Osteoblast (primary cell): Measurements from ENCODE around the gene FAM161B. TPM values are rescaled to one million over a fixed set of nuclear protein-coding genes. Genes with fewer than 3 reads are reported as not detected.
"Not testable (repeated sequence)": the region's sequence is repeated elsewhere in the genome, so short reads cannot be mapped to it uniquely, and the experiment has no call there.

ENCODE experiments used
- DNase-seq: peaks from one replicate; pipeline ENCODE4 v3.0.0; 2011; ENCODE audit warnings: low spot score, mixed read lengths; ENCODE audit not compliant: insufficient read length; ENCODE audit errors: missing footprints
- H2AFZ ChIP-seq: 2 replicates; pipeline ENCODE4 v1.6.0; 2011; ENCODE audit warnings: mild to moderate bottlenecking, low read length
- H3K27ac ChIP-seq: 2 replicates; pipeline ENCODE4 v1.5.1; 2011; ENCODE audit warnings: mild to moderate bottlenecking, low read depth, low read length, moderate library complexity
- H3K27me3 ChIP-seq: 2 replicates; pipeline ENCODE4 v1.6.0; 2012; ENCODE audit warnings: mild to moderate bottlenecking, control low read depth, inconsistent platforms, low read length, moderate library complexity; ENCODE audit not compliant: insufficient read depth
- H3K36me3 ChIP-seq: 2 replicates; pipeline ENCODE4 v1.5.1; 2011; ENCODE audit warnings: mild to moderate bottlenecking, low read length, control low read depth, moderate library complexity; ENCODE audit not compliant: insufficient read depth
- H3K4me1 ChIP-seq: 2 replicates; pipeline ENCODE4 v1.5.1; 2011; ENCODE audit warnings: mild to moderate bottlenecking, low read length, control low read depth, moderate library complexity; ENCODE audit not compliant: insufficient read depth
- H3K4me2 ChIP-seq: 2 replicates; pipeline ENCODE4 v1.6.0; 2011; ENCODE audit warnings: mild to moderate bottlenecking, low read length; ENCODE audit not compliant: insufficient read depth
- H3K4me3 ChIP-seq: fragments of 200-600 bp; sonication (generic); 3 replicates; pipeline ENCODE4 v1.5.1; 2012; ENCODE audit warnings: mild to moderate bottlenecking, low read length, inconsistent platforms; ENCODE audit not compliant: insufficient read depth
- H3K79me2 ChIP-seq: 2 replicates; pipeline ENCODE4 v1.6.0; 2012; ENCODE audit warnings: mild to moderate bottlenecking, low read length, control low read depth, inconsistent platforms; ENCODE audit not compliant: insufficient read depth
- H3K9me3 ChIP-seq: 2 replicates; pipeline ENCODE4 v1.5.1; 2011; ENCODE audit warnings: low read depth, low read length, control low read depth
- H4K20me1 ChIP-seq: 2 replicates; pipeline ENCODE4 v1.6.0; 2012; ENCODE audit warnings: mild to moderate bottlenecking, low read length, control low read depth; ENCODE audit not compliant: insufficient read depth
- CTCF ChIP-seq: IDR thresholded peaks from 2 replicates; pipeline ENCODE4 v1.5.1; 2011; ENCODE audit warnings: mild to moderate bottlenecking, low read depth, low read length, moderate library complexity; ENCODE audit errors: extremely low read depth
- total RNA-seq: library from RNA; depleted of rRNA; stranded (reverse); fragments of >200 nt; gene quantifications from 2 replicates; pipeline ENCODE4 v1.2.3, GENCODE V29; 2012

FAM161B gene
- total RNA-seq, 1 donor = 5.1 TPM

- H3K4me2 ChIP-seq = no peak overlapping the region
- H3K9me3 ChIP-seq = no peaks in the 10 kb centered on the region
- H3K79me2 ChIP-seq = no peaks in the 10 kb centered on the region
- no peaks in the 10 kb centered on the region for H3K27me3 ChIP-seq
- H3K4me3 ChIP-seq = no peak overlapping the region
- no peaks in the 10 kb centered on the region for H4K20me1 ChIP-seq
- no peak for DNase-seq
- no peaks in the 10 kb centered on the region for H3K4me1 ChIP-seq
- H3K36me3 ChIP-seq = no peaks in the 10 kb centered on the region
- H2AFZ ChIP-seq = no peak overlapping the region
- no peak for TF ChIP-seq CTCF
- H3K27ac ChIP-seq = no peak overlapping the region
Measured at GRCh38 chr14:73997108-73997943, 47.4 kb upstream of the FAM161B start.

- H3K4me3 ChIP-seq = no peak overlapping the region
- H3K4me2 ChIP-seq = no peak overlapping the region
- no peak overlapping the region for H3K27ac ChIP-seq
- no peak for TF ChIP-seq CTCF
- H2AFZ ChIP-seq = no peak overlapping the region
- no peaks in the 10 kb centered on the region for H3K4me1 ChIP-seq
- H4K20me1 ChIP-seq = no peaks in the 10 kb centered on the region
- H3K27me3 ChIP-seq = no peaks in the 10 kb centered on the region
- DNase-seq = no peak
- H3K79me2 ChIP-seq = no peaks in the 10 kb centered on the region
- H3K36me3 ChIP-seq = no peaks in the 10 kb centered on the region
- H3K9me3 ChIP-seq = no peaks in the 10 kb centered on the region
Measured at GRCh38 chr14:73996731-73997107, 46.8 kb upstream of the FAM161B start.

- H3K4me2 ChIP-seq = no peak overlapping the region
- H3K36me3 ChIP-seq = no peaks in the 10 kb centered on the region
- H3K9me3 ChIP-seq = no peaks in the 10 kb centered on the region
- no peak overlapping the region for H3K4me3 ChIP-seq
- no peaks in the 10 kb centered on the region for H4K20me1 ChIP-seq
- H3K27me3 ChIP-seq = no peaks in the 10 kb centered on the region
- no peak for TF ChIP-seq CTCF
- no peak for DNase-seq
- no peak overlapping the region for H3K27ac ChIP-seq
- no peaks in the 10 kb centered on the region for H3K79me2 ChIP-seq
- H2AFZ ChIP-seq = no peak overlapping the region
- H3K4me1 ChIP-seq = no peaks in the 10 kb centered on the region
Measured at GRCh38 chr14:73995977-73996378, 46.1 kb upstream of the FAM161B start.

GRCh38 chr14:73994926-73995325 is 45.0 kb upstream of the FAM161B start:
- H2AFZ ChIP-seq, H3K9me3 ChIP-seq, H3K27ac ChIP-seq, H3K4me3 ChIP-seq, H3K79me2 ChIP-seq, H3K4me1 ChIP-seq, H3K4me2 ChIP-seq, DNase-seq, H3K36me3 ChIP-seq, H3K27me3 ChIP-seq, H4K20me1 ChIP-seq: not testable (repeated sequence)
